ENCODE results near the gene GCSH. TPM values are rescaled to one million over a fixed set of nuclear protein-coding genes. Genes with fewer than 3 reads are reported as not detected.

GCSH gene
- total and polyA plus RNA-seq, 10 of the 15 experiments (the other 5 are each of a cell fraction or from before 2014, with no cell fraction given) = 14.7 to 108 (median 39.3) TPM

GRCh38 chr16:81077076-81077940 is 18.9 kb downstream of the GCSH start, which contains the start of gene C16orf46 (continued):
- TF ChIP-seq ZBTB40 (IDR thresholded peaks at IDR 0.05; ENCODE audit: borderline replicate concordance) = peak; percentile 95
- peak; percentile 79 for TF ChIP-seq LARP7 (IDR thresholded peaks at IDR 0.05)
- peak in 1 of 2 experiments; percentile 20; a peak in 1 of 4 replicates for TF ChIP-seq BHLHE40 (IDR thresholded peaks at IDR 0.05; ENCODE audit: borderline replicate concordance in 1 of 2, low read depth in 2 of 2, low read length in 1 of 2)
- TF ChIP-seq PBX3 (IDR thresholded peaks at IDR 0.05; ENCODE audit: insufficient replicate concordance, low read depth, low read length) = no peak
- peak; percentile 96 for TF ChIP-seq GATAD2B (conservative IDR thresholded peaks at IDR 0.05; ENCODE audit: low read depth)
- peak; percentile 69; the same call in 1 of the 2 replicates for TF ChIP-seq TAF1 (IDR thresholded peaks at IDR 0.05; ENCODE audit: borderline replicate concordance, low read depth, low read length)
- TF ChIP-seq SIN3A (IDR thresholded peaks at IDR 0.05; ENCODE audit: low read depth, low read length) = peak; percentile 94; the same call in 1 of the 2 replicates
- peak; percentile 97 for TF ChIP-seq BMI1 (IDR thresholded peaks at IDR 0.05; ENCODE audit: borderline replicate concordance)
- TF ChIP-seq KLF5 (IDR thresholded peaks at IDR 0.05; ENCODE audit: partially characterized antibody) = no peak
- TF ChIP-seq GABPA (IDR thresholded peaks at IDR 0.05; ENCODE audit: low read depth) = peak; percentile 88
- TF ChIP-seq PKNOX1 (IDR thresholded peaks at IDR 0.05) = peak; percentile 32; the same call in 1 of the 2 replicates
- TF ChIP-seq CBFB (IDR thresholded peaks at IDR 0.05; ENCODE audit: low read depth) = peak; percentile 55; the same call in 1 of the 2 replicates
- TF ChIP-seq SUZ12 (IDR thresholded peaks at IDR 0.05; ENCODE audit: unreplicated experiment) = no peak
- peak; percentile 93 for TF ChIP-seq MXI1 (IDR thresholded peaks at IDR 0.05; ENCODE audit: low read depth, low read length)
- peak; percentile 68 for TF ChIP-seq SP1 (IDR thresholded peaks at IDR 0.05; ENCODE audit: low read depth, low read length)
- peak; percentile 77 for TF ChIP-seq ZNF687 (IDR thresholded peaks at IDR 0.05)
- TF ChIP-seq MEF2B (IDR thresholded peaks at IDR 0.05; ENCODE audit: partially characterized antibody, poor library complexity, severe bottlenecking) = peak; percentile 56
- TF ChIP-seq ZBED1 (IDR thresholded peaks at IDR 0.05; ENCODE audit: borderline replicate concordance) = peak; percentile 27; the same call in 1 of the 2 replicates
